Neural cell (in vitro differentiated cells): ENCODE data around the gene TENT5A. TPM values are rescaled to one million over a fixed set of nuclear protein-coding genes. Genes with fewer than 3 reads are reported as not detected.

Experiments
- H2AFZ ChIP-seq: fragments of 200-600, 300-800 bp; sonication (generic), shearing (Covaris generic); 2 replicates; pipeline ENCODE4 v1.6.0; 2014; ENCODE audit warnings: low read depth, mild to moderate bottlenecking, antibody characterized with exemption, low read length, moderate library complexity
- H3F3A ChIP-seq: fragments of 200-600 bp; shearing (Covaris generic); 2 replicates; pipeline ENCODE4 v1.6.1; 2016; ENCODE audit warnings: mild to moderate bottlenecking, moderate library complexity, mixed read lengths, antibody characterized with exemption, low read length; ENCODE audit not compliant: insufficient read depth, poor library complexity, severe bottlenecking
- H3K27ac ChIP-seq: fragments of 200-600, 300-800 bp; sonication (generic), shearing (Covaris generic); 2 replicates; pipeline ENCODE4 v1.5.1; 2014; ENCODE audit warnings: mild to moderate bottlenecking, low read length, moderate library complexity
- H3K27me3 ChIP-seq: fragments of 300-800, 200-600 bp; sonication (generic), shearing (Covaris generic); 2 replicates; pipeline ENCODE4 v1.6.0; 2014; ENCODE audit warnings: mild to moderate bottlenecking, low read depth, low read length, moderate library complexity; ENCODE audit not compliant: insufficient read depth
- H3K36me3 ChIP-seq: fragments of 300-800, 200-600 bp; sonication (generic), shearing (Covaris generic); 2 replicates; pipeline ENCODE4 v1.5.1; 2014; ENCODE audit warnings: mild to moderate bottlenecking, antibody characterized with exemption, low read length, moderate library complexity; ENCODE audit not compliant: insufficient read depth
- H3K4me2 ChIP-seq: fragments of 300-800, 200-600 bp; sonication (generic), shearing (Covaris generic); 2 replicates; pipeline ENCODE4 v1.6.0; 2014; ENCODE audit warnings: mild to moderate bottlenecking, low read length
- H3K4me3 ChIP-seq: fragments of 300-800, 200-600 bp; sonication (generic), shearing (Covaris generic); 2 replicates; pipeline ENCODE4 v1.5.1; 2014; ENCODE audit warnings: mild to moderate bottlenecking, low read length, moderate library complexity
- H3K79me2 ChIP-seq: fragments of 200-600 bp; shearing (Covaris generic); replicated peaks from 2 replicates; pipeline ENCODE4 v1.6.0; 2014; ENCODE audit warnings: mild to moderate bottlenecking, low read length, moderate library complexity; ENCODE audit not compliant: insufficient read depth
- H3K9ac ChIP-seq: fragments of 300-800, 200-600 bp; sonication (generic), shearing (Covaris generic); 2 replicates; pipeline ENCODE4 v1.6.1; 2016; ENCODE audit warnings: mild to moderate bottlenecking, low read length, mixed read lengths
- H3K9me2 ChIP-seq: fragments of 200-600 bp; shearing (Covaris generic); 2 replicates; pipeline ENCODE4 v1.6.1; 2016; ENCODE audit warnings: mild to moderate bottlenecking, low read length, mixed read lengths; ENCODE audit not compliant: insufficient read depth
- H3K9me3 ChIP-seq: fragments of 200-600, 300-800 bp; sonication (generic), shearing (Covaris generic); 2 replicates; pipeline ENCODE4 v1.6.1; 2016; ENCODE audit warnings: mild to moderate bottlenecking, mixed run types, low read length, moderate library complexity, mixed read lengths
- H4K20me1 ChIP-seq: fragments of 200-600 bp; shearing (Covaris generic); 2 replicates; pipeline ENCODE4 v1.6.1; 2016; ENCODE audit warnings: mild to moderate bottlenecking, mixed run types; ENCODE audit not compliant: insufficient read depth
- EP300 ChIP-seq: fragments of 450-650 bp; conservative IDR thresholded peaks from 2 replicates; pipeline ENCODE4 v1.6.1; 2014; ENCODE audit warnings: antibody characterized with exemption, mild to moderate bottlenecking, moderate library complexity; ENCODE audit not compliant: poor library complexity, severe bottlenecking
- EZH2 ChIP-seq: fragments of 200-600, 300-800 bp; shearing (Covaris generic), sonication (generic); IDR thresholded peaks from 2 replicates; pipeline ENCODE4 v1.6.1; 2014; ENCODE audit warnings: antibody characterized with exemption, low read length, borderline replicate concordance, mild to moderate bottlenecking; ENCODE audit not compliant: insufficient read depth, poor library complexity, severe bottlenecking
- MXI1 ChIP-seq: fragments of 450-650 bp; conservative IDR thresholded peaks from 2 replicates; pipeline ENCODE4 v1.6.1; 2014; ENCODE audit warnings: antibody characterized with exemption, mild to moderate bottlenecking; ENCODE audit not compliant: poor library complexity, severe bottlenecking
- POLR2AphosphoS5 ChIP-seq: IDR thresholded peaks from 2 replicates; pipeline ENCODE4 v1.6.1; 2012
- RAD21 ChIP-seq: fragments of 450-650 bp; conservative IDR thresholded peaks from 2 replicates; pipeline ENCODE4 v1.6.1; 2014; ENCODE audit warnings: antibody characterized with exemption, mild to moderate bottlenecking, moderate library complexity
- SMC3 ChIP-seq: fragments of 450-650 bp; conservative IDR thresholded peaks from 2 replicates; pipeline ENCODE4 v1.6.1; 2014; ENCODE audit warnings: antibody characterized with exemption, mild to moderate bottlenecking, moderate library complexity; ENCODE audit not compliant: poor library complexity
- TAF1 ChIP-seq: IDR thresholded peaks from 2 replicates; pipeline ENCODE4 v1.6.1; 2012; ENCODE audit warnings: low read depth
- polyA plus RNA-seq: library from polyadenylated mRNA; depleted of rRNA; stranded (reverse); fragments of >200 nt; gene quantifications from 2 replicates; pipeline ENCODE4 v1.2.3, GENCODE V29; 2014
- TF ChIP-seq, protein P1 (sequence below): fragments of 450-650 bp; IDR thresholded peaks from 2 replicates; pipeline ENCODE4 v1.5.1; 2014; ENCODE audit warnings: antibody characterized with exemption, mild to moderate bottlenecking, moderate library complexity; ENCODE audit not compliant: poor library complexity, severe bottlenecking
- TF ChIP-seq, protein P2 (sequence below): IDR thresholded peaks from 2 replicates; pipeline ENCODE4 v1.6.1; 2012; ENCODE audit warnings: borderline replicate concordance

TENT5A gene
- polyA plus RNA-seq, 1 donor from 2014 or later: 0.47 TPM

DNA sequence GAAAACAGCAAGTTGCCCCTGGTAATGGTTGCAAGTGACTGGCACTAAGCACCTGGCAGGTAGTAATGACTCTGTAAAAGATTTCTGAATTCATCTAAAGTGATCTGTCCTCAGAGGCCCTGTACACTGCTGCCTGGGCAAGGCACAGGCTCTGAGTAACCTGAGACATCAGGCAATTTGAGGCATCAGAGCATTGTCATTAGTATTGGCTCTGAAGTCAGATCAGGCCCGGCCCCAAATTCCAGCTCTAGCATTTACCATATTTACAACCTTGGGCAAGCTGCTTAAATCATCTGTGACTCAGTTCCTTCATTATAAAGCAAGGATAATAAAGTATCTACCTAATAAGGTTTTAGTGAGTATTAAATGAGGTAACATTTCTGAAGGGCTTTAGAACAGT lies 17.3 kb upstream of the TENT5A start:
- Histone ChIP-seq H3F3A (no peaks in the 10 kb centered on the region), H3K27me3 (no peaks in the 10 kb centered on the region), H2AFZ (no peak overlapping the region), H3K36me3 (no peaks in the 10 kb centered on the region), H3K4me3 (no peak overlapping the region), H4K20me1 (no peaks in the 10 kb centered on the region), H3K79me2 (no peaks in the 10 kb centered on the region), H3K4me2 (no peak overlapping the region), H3K9ac (no peak overlapping the region), H3K9me2 (no peaks in the 10 kb centered on the region), H3K27ac (no peak overlapping the region), H3K9me3 (no peaks in the 10 kb centered on the region)
- TF ChIP-seq EZH2: no peak
- no peak for TF ChIP-seq RAD21
- no peak for TF ChIP-seq SMC3
- TF ChIP-seq, protein P1, sequence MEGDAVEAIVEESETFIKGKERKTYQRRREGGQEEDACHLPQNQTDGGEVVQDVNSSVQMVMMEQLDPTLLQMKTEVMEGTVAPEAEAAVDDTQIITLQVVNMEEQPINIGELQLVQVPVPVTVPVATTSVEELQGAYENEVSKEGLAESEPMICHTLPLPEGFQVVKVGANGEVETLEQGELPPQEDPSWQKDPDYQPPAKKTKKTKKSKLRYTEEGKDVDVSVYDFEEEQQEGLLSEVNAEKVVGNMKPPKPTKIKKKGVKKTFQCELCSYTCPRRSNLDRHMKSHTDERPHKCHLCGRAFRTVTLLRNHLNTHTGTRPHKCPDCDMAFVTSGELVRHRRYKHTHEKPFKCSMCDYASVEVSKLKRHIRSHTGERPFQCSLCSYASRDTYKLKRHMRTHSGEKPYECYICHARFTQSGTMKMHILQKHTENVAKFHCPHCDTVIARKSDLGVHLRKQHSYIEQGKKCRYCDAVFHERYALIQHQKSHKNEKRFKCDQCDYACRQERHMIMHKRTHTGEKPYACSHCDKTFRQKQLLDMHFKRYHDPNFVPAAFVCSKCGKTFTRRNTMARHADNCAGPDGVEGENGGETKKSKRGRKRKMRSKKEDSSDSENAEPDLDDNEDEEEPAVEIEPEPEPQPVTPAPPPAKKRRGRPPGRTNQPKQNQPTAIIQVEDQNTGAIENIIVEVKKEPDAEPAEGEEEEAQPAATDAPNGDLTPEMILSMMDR: no peak
- TF ChIP-seq TAF1: no peak
- TF ChIP-seq POLR2AphosphoS5: no peak
- TF ChIP-seq, protein P2, sequence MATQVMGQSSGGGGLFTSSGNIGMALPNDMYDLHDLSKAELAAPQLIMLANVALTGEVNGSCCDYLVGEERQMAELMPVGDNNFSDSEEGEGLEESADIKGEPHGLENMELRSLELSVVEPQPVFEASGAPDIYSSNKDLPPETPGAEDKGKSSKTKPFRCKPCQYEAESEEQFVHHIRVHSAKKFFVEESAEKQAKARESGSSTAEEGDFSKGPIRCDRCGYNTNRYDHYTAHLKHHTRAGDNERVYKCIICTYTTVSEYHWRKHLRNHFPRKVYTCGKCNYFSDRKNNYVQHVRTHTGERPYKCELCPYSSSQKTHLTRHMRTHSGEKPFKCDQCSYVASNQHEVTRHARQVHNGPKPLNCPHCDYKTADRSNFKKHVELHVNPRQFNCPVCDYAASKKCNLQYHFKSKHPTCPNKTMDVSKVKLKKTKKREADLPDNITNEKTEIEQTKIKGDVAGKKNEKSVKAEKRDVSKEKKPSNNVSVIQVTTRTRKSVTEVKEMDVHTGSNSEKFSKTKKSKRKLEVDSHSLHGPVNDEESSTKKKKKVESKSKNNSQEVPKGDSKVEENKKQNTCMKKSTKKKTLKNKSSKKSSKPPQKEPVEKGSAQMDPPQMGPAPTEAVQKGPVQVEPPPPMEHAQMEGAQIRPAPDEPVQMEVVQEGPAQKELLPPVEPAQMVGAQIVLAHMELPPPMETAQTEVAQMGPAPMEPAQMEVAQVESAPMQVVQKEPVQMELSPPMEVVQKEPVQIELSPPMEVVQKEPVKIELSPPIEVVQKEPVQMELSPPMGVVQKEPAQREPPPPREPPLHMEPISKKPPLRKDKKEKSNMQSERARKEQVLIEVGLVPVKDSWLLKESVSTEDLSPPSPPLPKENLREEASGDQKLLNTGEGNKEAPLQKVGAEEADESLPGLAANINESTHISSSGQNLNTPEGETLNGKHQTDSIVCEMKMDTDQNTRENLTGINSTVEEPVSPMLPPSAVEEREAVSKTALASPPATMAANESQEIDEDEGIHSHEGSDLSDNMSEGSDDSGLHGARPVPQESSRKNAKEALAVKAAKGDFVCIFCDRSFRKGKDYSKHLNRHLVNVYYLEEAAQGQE: no peak
- no peak for TF ChIP-seq MXI1
- TF ChIP-seq EP300: no peak

DNA sequence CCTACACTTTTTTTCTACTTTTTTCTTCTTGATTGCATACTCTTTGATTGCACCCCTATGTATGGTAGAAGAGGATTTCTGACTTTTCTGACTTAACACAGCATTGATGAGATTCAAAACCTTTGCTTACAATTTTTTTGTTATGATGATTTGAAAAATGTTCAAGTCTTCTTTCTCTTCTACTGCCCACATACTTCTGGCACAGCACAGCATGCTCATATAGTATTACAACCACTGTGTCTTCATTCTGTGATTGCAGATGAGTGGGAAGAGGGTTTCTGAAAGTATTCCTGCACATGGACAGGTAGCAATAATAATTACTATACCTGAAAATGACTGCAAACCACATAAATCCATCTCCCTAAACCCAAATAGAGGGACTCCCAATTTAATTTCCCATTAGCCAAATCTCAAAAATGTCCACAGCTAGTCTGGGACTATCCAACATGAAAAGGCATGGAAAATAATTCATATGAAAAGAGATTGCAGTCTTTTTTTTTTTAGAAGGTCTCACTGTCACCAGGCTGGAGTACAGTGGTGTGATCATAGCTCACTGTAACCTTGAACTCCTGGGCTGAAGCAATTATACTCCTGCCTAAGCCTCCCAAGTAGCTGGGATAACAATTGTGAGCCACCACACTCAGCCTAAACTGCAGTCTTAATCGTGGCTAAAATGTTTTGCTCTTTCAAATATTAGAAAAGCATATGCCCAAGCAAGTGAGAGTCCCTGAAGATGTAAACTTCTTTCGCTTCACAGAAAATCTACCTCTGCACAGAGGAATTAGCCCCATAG lies 15.9 kb upstream of the TENT5A start:
- no peak overlapping the region for H3K9ac ChIP-seq

More for the DNA sequence above, 15.9 kb upstream of the TENT5A start:
- Histone ChIP-seq H3K36me3 (no peaks in the 10 kb centered on the region), H4K20me1 (no peaks in the 10 kb centered on the region), H3F3A (no peaks in the 10 kb centered on the region), H3K4me2 (no peak overlapping the region), H3K9me2 (no peaks in the 10 kb centered on the region), H2AFZ (no peak overlapping the region), H3K4me3 (no peak overlapping the region), H3K27ac (no peak overlapping the region), H3K27me3 (no peaks in the 10 kb centered on the region), H3K9me3 (no peaks in the 10 kb centered on the region), H3K79me2 (no peaks in the 10 kb centered on the region)
- TF ChIP-seq SMC3 (no peak), RAD21 (no peak), EZH2 (no peak), MXI1 (no peak), EP300 (no peak), POLR2AphosphoS5 (no peak), TAF1 (no peak)
- TF ChIP-seq, protein P2: no peak
- TF ChIP-seq, protein P1: no peak
